ENCODE results near the gene ATG7.

Gene ATG7

DNA sequence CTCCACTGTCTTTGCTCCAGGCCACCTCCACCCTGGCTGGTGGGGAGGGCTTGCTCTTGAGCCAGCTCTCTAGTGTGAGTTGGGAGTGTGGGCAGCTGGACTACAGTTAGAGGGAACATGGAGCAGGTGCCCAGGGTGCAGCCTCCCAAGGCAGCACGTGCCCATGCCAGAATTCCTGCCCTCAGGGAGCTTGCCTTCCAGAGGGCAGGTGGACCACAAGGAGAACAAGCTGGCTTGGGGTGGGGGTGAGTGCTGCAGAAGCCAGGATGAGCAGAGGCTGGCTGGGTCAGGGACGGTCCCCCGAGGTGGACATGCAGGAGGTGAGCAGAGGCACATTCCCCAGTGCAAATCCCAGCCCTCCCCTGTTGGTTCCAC lies 282.0 kb downstream of the ATG7 start:
- Histone ChIP-seq H3K9me3 (ENCODE audit: control insufficient read depth, low read length) (no peaks in the 10 kb centered on the region), H3K27me3 (ENCODE audit: control insufficient read depth, insufficient read depth, low read length, poor library complexity, severe bottlenecking) (no peaks in the 10 kb centered on the region), H3K27ac (ENCODE audit: insufficient read depth, low read depth, low read length, poor library complexity, severe bottlenecking) (no peak overlapping the region), H3K36me3 (ENCODE audit: control insufficient read depth, insufficient read depth, low read length) (peaks cover 11% of the 10 kb centered on the region), H3K4me3 (ENCODE audit: insufficient read depth, low read depth, low read length) (no peak overlapping the region), H3K4me1 (ENCODE audit: control insufficient read depth, insufficient read depth, low read length) (peaks cover 5% of the 10 kb centered on the region)
- 95 to 98% methylated on average over 3 of the region's 3 CpGs for WGBS, 2 experiments

DNA sequence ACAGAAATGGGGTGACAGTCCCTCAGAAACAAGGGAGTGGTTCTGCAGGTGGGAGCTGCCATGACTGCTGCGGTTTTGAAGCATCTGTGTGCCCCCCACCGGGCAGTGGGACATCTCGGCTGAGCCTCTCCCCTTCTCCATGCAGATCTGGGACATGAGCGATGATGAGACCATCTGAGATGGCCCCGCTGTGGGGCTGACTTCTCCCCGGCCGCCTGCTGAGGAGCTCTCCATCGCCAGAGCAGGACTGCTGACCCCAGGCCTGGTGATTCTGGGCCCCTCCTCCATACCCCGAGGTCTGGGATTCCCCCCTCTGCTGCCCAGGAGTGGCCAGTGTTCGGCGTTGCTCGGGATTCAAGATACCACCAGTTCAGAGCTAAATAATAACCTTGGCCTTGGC lies 282.5 kb downstream of the ATG7 start:
- WGBS, 2 experiments: 87 to 90% methylated on average over 12 of the region's 12 CpGs
- peaks cover 14% of the 10 kb centered on the region for H3K36me3 ChIP-seq (ENCODE audit: control insufficient read depth, insufficient read depth, low read length)

DNA sequence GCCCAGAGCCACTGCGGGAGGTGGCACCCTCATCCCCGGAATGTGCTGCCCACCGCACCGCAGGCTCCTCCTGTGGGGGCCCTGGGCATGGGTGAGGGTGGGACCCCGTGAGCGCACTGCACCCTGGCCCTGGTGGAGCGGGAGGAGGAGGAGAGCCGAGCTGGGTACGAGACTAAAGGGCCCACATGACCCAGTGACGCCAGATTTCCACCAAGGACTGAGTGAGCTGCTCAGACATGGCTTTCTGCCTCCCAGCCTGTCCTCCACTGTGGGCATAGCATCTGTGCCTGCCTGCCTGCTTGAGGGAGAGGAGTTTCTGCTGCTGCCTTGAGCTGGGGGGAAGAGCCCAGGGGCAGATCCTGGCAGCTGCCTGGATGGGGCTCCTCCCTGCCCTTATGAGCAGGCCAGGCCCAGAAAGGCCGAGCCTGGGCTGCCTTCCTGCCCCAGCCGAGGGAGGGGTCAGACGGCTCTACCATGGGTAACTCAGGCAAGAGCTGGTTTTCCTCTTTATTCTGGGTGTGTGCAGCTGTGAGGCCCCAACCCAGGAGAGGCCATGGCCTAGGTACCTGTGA lies 283.1 kb downstream of the ATG7 start:
- Histone ChIP-seq H3K27me3 (ENCODE audit: control insufficient read depth, insufficient read depth, low read length, poor library complexity, severe bottlenecking) (no peaks in the 10 kb centered on the region), H3K4me3 (ENCODE audit: insufficient read depth, low read depth, low read length) (no peak overlapping the region), H3K36me3 (ENCODE audit: control insufficient read depth, insufficient read depth, low read length) (peaks cover 14% of the 10 kb centered on the region), H3K9me3 (ENCODE audit: control insufficient read depth, low read length) (no peaks in the 10 kb centered on the region), H3K4me1 (ENCODE audit: control insufficient read depth, insufficient read depth, low read length) (peaks cover 6% of the 10 kb centered on the region), H3K27ac (ENCODE audit: insufficient read depth, low read depth, low read length, poor library complexity, severe bottlenecking) (no peak overlapping the region)
- WGBS, 2 experiments: 93 to 95% methylated on average over 13 of the region's 13 CpGs

More for the DNA sequence above, 282.5 kb downstream of the ATG7 start:
- no peaks in the 10 kb centered on the region for H3K27me3 ChIP-seq (ENCODE audit: control insufficient read depth, insufficient read depth, low read length, poor library complexity, severe bottlenecking)
- H3K27ac ChIP-seq (ENCODE audit: insufficient read depth, low read depth, low read length, poor library complexity, severe bottlenecking): no peak overlapping the region
- no peaks in the 10 kb centered on the region for H3K9me3 ChIP-seq (ENCODE audit: control insufficient read depth, low read length)
- H3K4me3 ChIP-seq (ENCODE audit: insufficient read depth, low read depth, low read length): no peak overlapping the region
- H3K4me1 ChIP-seq (ENCODE audit: control insufficient read depth, insufficient read depth, low read length): peaks cover 5% of the 10 kb centered on the region

DNA sequence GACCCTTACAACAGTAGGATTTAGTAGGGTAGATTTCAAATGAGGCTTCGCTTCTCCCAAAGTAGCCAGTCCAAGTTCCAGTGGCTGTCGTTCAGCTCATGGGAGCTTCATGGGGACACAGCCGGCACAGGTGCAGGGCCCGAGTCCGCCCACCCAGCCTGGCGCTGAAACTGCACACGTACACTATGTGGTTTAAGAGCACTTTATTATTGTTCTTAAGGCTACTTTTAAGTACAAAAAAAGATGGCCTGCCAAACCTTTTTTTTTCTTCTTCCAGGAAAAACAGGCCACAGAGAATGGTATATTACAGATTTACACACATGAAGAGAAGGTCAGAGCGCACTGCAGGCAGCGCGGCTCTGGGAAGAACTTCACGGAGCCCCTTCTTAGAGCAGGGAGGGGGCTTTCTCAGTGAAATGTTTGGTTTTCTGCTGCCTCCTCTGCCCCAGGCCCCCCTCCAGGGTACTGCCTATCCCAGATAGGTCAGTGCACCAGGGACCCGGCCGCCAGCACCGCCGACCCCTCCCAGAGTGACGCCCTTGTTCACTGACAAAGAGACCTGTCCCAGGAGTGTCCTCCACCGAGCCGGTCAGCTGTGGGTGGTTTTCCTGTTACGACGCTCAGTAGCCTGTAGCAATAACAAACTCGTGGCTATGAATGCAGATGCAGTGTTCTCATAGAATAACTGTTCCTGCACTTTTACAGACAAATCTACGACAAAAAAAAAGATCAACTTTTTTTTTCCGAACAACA lies 283.9 kb downstream of the ATG7 start:
- no peak overlapping the region for H3K27ac ChIP-seq (ENCODE audit: insufficient read depth, low read depth, low read length, poor library complexity, severe bottlenecking)

DNA sequence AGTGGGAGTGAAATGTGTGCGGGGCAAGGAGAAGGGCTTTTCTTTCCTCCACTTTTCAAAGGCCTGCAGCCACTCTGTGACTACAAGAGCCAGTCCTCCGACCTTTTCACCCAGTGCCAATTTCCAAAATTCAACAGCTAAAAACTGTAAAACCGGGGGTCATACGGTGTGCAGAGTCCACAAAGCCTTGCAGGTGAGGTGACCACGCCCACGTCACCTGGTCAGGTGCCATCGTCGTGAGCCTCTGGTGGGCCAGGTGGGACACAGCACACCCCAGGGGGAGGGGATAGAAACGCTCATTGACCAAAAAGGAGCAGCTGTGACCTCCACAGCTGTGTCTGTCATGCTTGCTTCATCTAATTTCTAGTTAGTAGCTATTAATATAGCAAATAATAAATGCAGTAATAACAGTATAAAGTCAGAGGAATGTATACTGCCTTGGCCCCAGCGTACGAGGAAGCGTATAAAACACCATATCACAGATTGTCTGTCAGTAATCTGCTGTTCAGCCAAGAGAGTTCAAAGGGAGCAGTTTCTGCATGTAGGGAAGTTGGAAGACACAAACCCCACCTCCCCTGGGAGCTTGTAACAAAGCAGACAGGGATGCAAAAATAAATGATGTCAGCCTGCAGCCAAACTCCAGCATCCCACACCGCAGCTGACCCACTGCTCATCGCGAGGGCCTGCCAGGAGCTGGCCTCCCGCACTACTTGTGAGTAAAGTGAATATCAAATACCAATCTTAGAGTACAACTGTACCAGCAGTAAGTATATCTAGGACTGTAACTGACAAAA lies 284.9 kb downstream of the ATG7 start:
- Histone ChIP-seq H3K27ac (ENCODE audit: insufficient read depth, low read depth, low read length, poor library complexity, severe bottlenecking) (no peak overlapping the region), H3K36me3 (ENCODE audit: control insufficient read depth, insufficient read depth, low read length) (peaks cover 14% of the 10 kb centered on the region), H3K4me1 (ENCODE audit: control insufficient read depth, insufficient read depth, low read length) (peaks cover 20% of the 10 kb centered on the region), H3K4me3 (ENCODE audit: insufficient read depth, low read depth, low read length) (no peak overlapping the region), H3K9me3 (ENCODE audit: control insufficient read depth, low read length) (no peaks in the 10 kb centered on the region), H3K27me3 (ENCODE audit: control insufficient read depth, insufficient read depth, low read length, poor library complexity, severe bottlenecking) (no peaks in the 10 kb centered on the region)
- 91 to 93% methylated on average over 16 of the region's 16 CpGs for WGBS, 2 experiments

More for the DNA sequence above, 283.9 kb downstream of the ATG7 start:
- WGBS, 2 experiments: 93 to 94% methylated on average over 22 to 23 of the region's 23 CpGs
- H3K4me1 ChIP-seq (ENCODE audit: control insufficient read depth, insufficient read depth, low read length): peaks cover 13% of the 10 kb centered on the region
- no peaks in the 10 kb centered on the region for H3K27me3 ChIP-seq (ENCODE audit: control insufficient read depth, insufficient read depth, low read length, poor library complexity, severe bottlenecking)
- peaks cover 14% of the 10 kb centered on the region for H3K36me3 ChIP-seq (ENCODE audit: control insufficient read depth, insufficient read depth, low read length)
- H3K9me3 ChIP-seq (ENCODE audit: control insufficient read depth, low read length): no peaks in the 10 kb centered on the region
- H3K4me3 ChIP-seq (ENCODE audit: insufficient read depth, low read depth, low read length): no peak overlapping the region

DNA sequence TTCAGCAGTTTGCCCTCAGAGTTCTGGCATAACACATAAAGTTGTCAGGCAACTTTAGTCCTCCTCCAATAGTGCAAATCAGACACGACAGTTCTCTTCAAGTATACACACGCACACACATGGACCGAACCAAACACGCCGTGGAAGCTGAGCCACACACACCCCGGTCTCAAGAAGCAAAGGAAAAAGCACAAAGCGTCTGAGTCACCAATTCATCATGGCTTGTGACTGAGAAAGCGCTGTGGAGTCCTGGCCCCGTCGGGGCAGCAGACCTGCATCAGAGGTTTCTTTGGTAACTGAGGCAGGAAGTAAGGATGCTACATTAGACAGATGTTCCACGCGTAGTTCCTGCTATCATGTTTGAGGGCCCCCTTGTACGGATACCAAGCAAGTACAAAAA lies 285.8 kb downstream of the ATG7 start:
- peaks cover 20% of the 10 kb centered on the region for H3K4me1 ChIP-seq (ENCODE audit: control insufficient read depth, insufficient read depth, low read length)
- H3K27ac ChIP-seq (ENCODE audit: insufficient read depth, low read depth, low read length, poor library complexity, severe bottlenecking): no peak overlapping the region
- H3K27me3 ChIP-seq (ENCODE audit: control insufficient read depth, insufficient read depth, low read length, poor library complexity, severe bottlenecking): no peaks in the 10 kb centered on the region
- no peak overlapping the region for H3K4me3 ChIP-seq (ENCODE audit: insufficient read depth, low read depth, low read length)
- no peaks in the 10 kb centered on the region for H3K9me3 ChIP-seq (ENCODE audit: control insufficient read depth, low read length)
- peaks cover 14% of the 10 kb centered on the region for H3K36me3 ChIP-seq (ENCODE audit: control insufficient read depth, insufficient read depth, low read length)
- 93 to 96% methylated on average over 13 of the region's 13 CpGs for WGBS, 2 experiments

DNA sequence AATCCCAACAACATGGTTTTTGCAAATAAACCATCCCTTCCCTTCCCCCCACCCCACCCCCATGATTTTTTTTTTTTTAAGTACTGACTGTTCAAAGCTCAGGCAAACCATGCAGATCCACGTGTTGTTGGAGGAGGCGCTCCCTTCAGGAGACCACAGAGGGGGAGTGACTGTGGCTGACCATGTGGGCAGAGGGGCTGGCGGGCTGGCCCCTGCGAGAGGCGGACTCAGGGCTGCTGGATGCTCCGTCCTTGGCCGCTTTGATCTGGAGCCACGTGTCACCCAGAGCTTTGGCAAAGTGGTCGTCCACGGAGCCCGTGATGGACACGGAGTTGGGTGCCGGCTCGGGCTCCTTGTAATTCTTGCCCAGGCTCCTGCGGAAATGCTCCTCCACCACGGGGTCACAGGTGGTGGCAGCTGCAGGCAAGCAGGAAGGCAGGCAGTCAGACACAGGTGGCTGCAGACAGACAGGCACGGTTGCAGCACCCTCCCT lies 286.3 kb downstream of the ATG7 start:
- Histone ChIP-seq H3K4me1 (ENCODE audit: control insufficient read depth, insufficient read depth, low read length) (peaks cover 20% of the 10 kb centered on the region), H3K4me3 (ENCODE audit: insufficient read depth, low read depth, low read length) (no peak overlapping the region), H3K36me3 (ENCODE audit: control insufficient read depth, insufficient read depth, low read length) (peaks cover 14% of the 10 kb centered on the region), H3K27ac (ENCODE audit: insufficient read depth, low read depth, low read length, poor library complexity, severe bottlenecking) (no peak overlapping the region), H3K9me3 (ENCODE audit: control insufficient read depth, low read length) (no peaks in the 10 kb centered on the region), H3K27me3 (ENCODE audit: control insufficient read depth, insufficient read depth, low read length, poor library complexity, severe bottlenecking) (no peaks in the 10 kb centered on the region)
- 93% methylated on average over 17 of the region's 17 CpGs for WGBS, 2 experiments

DNA sequence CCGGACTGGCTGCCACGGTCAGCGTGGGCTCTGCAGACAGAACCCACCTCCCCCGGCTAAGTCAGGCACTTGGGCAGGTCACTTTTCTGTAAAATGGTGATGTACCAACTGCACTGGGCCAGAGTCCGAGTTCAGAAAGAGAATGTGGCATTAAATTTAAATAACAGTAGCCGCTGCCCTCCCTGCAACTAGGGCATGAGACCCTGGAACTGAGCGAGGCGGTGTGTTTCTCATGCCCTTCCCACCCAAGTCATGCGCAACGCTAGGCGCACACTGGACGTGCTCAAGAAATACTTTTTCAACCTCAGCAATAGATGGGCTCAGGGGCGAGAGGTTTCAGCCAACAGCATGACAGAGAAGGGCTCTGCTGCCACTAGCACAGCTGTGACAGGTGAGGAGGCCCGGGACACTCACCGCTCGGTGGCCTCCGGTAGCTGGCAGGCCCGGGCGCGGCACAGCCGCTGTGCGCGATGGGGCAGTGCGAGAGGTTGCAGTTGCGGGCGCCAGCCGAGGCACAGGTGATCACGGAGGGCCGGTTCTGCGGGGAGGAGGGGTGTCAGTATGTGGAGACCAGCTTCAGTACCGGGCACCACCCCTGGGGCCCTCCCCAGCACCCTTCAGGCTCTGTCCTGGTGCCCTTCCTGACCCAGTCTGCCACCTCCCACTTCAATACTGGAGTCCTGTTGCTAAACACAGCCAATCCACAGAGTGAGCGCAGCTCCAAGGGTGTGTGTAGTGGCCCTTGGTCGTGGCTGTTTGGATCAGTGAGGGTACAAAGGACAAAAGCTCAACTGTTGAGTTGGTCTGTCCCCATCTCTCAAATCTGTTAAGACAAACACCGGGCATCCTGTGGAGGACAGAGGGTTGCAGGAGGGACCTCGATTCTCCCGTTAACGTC lies 287.0 kb downstream of the ATG7 start:
- no peak overlapping the region for H3K4me3 ChIP-seq (ENCODE audit: insufficient read depth, low read depth, low read length)
- no peaks in the 10 kb centered on the region for H3K9me3 ChIP-seq (ENCODE audit: control insufficient read depth, low read length)
- no peaks in the 10 kb centered on the region for H3K27me3 ChIP-seq (ENCODE audit: control insufficient read depth, insufficient read depth, low read length, poor library complexity, severe bottlenecking)
- no peak overlapping the region for H3K27ac ChIP-seq (ENCODE audit: insufficient read depth, low read depth, low read length, poor library complexity, severe bottlenecking)
- H3K36me3 ChIP-seq (ENCODE audit: control insufficient read depth, insufficient read depth, low read length): peaks cover 14% of the 10 kb centered on the region
- H3K4me1 ChIP-seq (ENCODE audit: control insufficient read depth, insufficient read depth, low read length): peaks cover 20% of the 10 kb centered on the region
- WGBS, 2 experiments: 93 to 94% methylated on average over 37 of the region's 37 CpGs

DNA sequence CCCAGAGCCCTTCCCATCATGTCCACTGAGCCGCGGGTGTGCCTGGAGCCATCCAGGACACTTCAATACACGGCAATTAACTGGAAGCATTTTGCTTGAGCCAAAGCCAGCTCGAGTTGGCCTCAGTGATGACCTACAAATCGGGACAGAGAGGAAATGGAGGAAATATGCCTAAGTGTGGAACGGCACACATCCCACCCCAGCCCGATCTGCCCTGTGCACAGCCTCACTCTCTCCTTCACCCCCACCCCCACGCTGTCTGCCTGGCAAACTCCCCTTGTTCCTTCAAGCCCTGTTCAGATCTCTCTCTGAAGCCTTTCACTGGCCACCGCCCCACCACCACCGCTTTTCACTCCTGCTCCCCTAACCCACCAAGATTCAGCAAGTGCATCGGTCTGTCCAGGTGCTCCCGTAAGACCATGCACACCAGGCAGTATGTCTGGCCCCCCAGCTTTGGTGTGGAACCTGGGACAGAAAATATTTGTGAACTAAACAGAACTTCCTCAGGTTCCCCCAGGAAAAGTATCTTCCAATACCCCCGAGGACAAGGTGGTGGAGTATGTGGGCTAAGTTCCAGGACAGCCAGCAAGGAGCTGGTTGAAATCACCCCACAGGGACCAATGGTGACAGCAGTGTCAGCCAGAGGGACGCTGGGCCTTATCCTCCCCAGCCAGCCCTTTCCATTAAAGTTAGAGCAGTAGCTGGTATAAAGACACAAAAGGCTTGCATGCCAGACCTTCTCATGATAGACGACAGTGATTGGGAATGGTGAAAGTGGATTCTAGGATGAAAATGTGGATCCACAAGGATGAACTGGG lies 287.8 kb downstream of the ATG7 start:
- Histone ChIP-seq H3K27ac (ENCODE audit: insufficient read depth, low read depth, low read length, poor library complexity, severe bottlenecking) (peak overlapping the region; percentile 11), H3K9me3 (ENCODE audit: control insufficient read depth, low read length) (no peaks in the 10 kb centered on the region), H3K4me3 (ENCODE audit: insufficient read depth, low read depth, low read length) (no peak overlapping the region), H3K4me1 (ENCODE audit: control insufficient read depth, insufficient read depth, low read length) (peaks cover 20% of the 10 kb centered on the region), H3K27me3 (ENCODE audit: control insufficient read depth, insufficient read depth, low read length, poor library complexity, severe bottlenecking) (no peaks in the 10 kb centered on the region), H3K36me3 (ENCODE audit: control insufficient read depth, insufficient read depth, low read length) (peaks cover 21% of the 10 kb centered on the region)
- 93 to 95% methylated on average over 15 of the region's 15 CpGs for WGBS, 2 experiments
